ENCODE measurements around the gene IGLON5.

The IGLON5 gene

DNA sequence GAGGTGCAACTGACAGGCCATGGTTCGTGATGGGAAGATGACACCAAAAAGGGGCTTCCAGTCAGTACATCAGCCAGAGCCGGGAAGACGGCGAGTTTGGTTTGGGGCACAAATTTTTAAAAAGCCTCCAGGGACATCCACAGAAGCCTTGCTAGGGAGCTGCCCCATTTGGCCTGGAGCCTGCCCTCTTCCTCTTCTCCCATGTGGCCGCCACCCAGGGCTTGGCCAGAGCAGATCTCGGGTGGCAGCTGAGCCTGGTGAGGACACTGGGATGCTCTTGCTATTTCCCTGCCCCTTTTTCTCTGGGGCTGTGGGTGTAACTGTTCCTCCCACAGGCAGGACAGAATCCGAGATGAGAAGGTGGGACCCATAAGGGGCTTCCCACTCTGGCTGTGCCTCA is 46.5 kb downstream of the IGLON5 start:
- in situ Hi-C loops (cut with MboI; ENCODE audit: low pct_unique_long_range_greater_than_20kb, low sequenced_read_pairs, unreplicated experiment), result no loop called here

DNA sequence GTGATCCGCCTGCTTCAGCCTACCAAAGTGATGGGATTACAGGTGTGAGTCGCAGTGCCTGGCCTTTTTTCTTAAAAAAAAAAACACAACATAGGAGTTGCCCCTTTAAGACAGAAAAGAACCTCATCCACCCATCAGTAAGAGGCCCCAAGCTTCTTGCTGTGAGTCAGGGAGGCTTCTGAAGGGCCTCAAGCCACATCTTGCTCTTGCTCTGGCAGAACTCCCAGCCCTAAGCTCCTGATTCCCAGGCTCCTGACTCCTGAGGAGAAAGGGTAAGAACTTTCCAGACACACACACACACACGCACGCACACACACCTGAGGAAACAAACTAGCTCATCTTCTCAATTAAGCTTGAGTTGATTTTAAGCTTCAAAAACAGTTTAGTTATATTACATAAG is 47.9 kb downstream of the IGLON5 start:
- TF ChIP-seq, protein P1, sequence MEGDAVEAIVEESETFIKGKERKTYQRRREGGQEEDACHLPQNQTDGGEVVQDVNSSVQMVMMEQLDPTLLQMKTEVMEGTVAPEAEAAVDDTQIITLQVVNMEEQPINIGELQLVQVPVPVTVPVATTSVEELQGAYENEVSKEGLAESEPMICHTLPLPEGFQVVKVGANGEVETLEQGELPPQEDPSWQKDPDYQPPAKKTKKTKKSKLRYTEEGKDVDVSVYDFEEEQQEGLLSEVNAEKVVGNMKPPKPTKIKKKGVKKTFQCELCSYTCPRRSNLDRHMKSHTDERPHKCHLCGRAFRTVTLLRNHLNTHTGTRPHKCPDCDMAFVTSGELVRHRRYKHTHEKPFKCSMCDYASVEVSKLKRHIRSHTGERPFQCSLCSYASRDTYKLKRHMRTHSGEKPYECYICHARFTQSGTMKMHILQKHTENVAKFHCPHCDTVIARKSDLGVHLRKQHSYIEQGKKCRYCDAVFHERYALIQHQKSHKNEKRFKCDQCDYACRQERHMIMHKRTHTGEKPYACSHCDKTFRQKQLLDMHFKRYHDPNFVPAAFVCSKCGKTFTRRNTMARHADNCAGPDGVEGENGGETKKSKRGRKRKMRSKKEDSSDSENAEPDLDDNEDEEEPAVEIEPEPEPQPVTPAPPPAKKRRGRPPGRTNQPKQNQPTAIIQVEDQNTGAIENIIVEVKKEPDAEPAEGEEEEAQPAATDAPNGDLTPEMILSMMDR (IDR thresholded peaks at IDR 0.05; ENCODE audit: extremely low read depth, insufficient read depth, missing control alignments), result no peak
- in situ Hi-C loops (cut with MboI; ENCODE audit: low pct_unique_long_range_greater_than_20kb, low sequenced_read_pairs, unreplicated experiment), result no loop called here
- no peak for DNase-seq (ENCODE audit: low spot score)

More for the DNA sequence above, 46.5 kb downstream of the IGLON5 start:
- no peak for DNase-seq (ENCODE audit: low spot score)
- TF ChIP-seq, protein P1 (IDR thresholded peaks at IDR 0.05; ENCODE audit: extremely low read depth, insufficient read depth, missing control alignments), result no peak

DNA sequence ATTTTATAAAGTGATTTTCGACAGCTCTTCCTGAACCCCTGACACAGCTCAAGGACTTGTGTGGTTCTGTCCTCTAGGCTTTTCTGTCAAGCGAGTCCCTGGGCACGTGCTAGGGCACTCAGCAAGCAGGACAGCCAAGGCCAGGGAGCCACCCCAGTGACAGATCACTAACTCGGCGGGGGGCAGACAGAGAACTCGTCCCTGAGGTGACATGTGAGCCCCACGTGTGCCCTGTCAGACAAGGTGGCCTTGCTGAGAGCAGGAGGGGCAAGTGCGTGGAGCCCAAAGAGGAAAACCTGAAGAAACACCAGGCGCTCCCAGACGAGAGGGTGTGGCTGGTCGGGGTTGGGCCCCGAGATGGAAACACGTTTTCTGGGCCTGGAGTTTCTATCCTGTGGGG is 49.8 kb downstream of the IGLON5 start:
- in situ Hi-C loops (cut with MboI; ENCODE audit: low pct_unique_long_range_greater_than_20kb, low sequenced_read_pairs, unreplicated experiment), result no loop called here
- TF ChIP-seq, protein P1 (IDR thresholded peaks at IDR 0.05; ENCODE audit: extremely low read depth, insufficient read depth, missing control alignments), result no peak
- DNase-seq (ENCODE audit: low spot score), result no peak

DNA sequence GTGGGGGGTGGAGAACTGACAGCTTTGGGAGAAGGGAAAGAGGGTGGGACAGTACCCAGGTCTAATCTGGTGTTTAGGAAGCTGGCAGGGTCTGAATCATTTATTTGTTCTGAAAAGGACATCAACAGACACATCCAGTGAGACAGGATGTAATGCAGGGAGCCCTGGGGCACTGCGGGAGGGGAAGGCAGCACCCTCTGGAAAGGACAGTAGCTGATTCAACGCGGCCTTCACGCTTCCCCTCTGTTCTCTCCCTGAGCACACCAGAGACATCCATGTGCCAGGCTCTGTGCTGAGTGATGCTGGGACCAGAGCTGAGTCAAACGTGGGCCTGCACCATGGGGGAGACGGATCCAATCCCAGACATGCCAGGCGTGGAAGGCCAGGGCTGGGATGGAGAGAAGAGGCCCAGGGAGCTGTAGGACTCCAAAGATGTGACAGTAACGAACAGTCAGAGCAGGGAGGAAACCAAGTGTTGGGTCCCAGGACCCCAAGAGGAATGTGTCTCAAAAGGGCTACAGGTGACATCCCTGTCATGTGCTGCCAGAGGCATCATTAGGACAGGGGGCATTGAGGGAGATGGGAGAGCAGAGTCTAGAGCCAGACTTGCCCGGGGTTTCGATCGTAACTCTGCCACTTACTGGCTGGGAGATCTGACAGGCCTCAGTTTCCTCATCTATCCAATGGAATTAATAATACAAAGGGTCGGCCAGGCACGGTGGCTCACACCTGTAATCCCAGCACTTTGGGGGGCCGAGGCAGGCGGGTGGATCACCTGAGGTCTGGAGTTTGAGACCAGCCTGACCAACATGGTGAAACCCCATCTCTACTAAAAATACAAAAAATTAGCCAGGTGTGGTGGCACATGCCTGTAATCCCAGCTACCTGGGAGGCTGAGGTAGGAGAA is 53.0 kb downstream of the IGLON5 start:
- in situ Hi-C loops (cut with MboI; ENCODE audit: low pct_unique_long_range_greater_than_20kb, low sequenced_read_pairs, unreplicated experiment), result no loop called here
- no peak for DNase-seq (ENCODE audit: low spot score)
- TF ChIP-seq, protein P1 (IDR thresholded peaks at IDR 0.05; ENCODE audit: extremely low read depth, insufficient read depth, missing control alignments), result no peak

DNA sequence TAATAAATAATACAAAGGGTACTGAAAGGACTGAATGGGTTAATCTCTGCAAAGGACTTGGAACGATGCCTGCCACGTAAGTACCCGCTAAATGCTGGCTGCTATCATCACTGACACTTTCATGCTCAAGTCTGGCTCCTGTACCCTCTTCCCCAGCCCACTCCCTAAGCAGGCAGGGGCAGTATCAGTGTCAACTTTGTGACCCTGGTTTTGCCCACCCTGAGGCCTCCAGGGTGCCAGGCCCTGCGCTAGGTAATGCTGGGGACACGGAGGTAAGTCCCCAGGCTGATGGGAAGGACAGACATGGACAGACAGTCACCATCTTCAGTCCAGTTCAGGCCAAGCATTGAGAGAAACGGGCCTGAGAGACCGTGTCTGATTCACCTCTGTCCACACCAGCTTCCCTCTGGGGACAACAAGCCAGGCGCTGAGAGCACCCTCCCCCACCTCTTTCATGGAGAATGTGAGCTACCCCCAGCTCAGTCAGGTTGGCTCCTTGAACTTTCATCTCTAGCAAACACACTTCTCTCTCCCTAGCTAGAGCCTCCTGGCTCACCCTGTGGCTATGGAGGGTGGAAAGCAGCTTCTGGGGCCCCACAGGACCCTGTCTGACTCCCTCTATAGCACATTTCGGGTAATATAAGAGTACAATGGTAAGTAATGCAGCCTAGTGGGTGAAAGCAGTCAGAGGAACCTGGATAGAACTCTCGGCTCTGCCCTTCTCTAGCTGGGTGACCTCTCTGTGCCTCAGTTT is 53.9 kb downstream of the IGLON5 start:
- in situ Hi-C loops (cut with MboI; ENCODE audit: low pct_unique_long_range_greater_than_20kb, low sequenced_read_pairs, unreplicated experiment), result no loop called here
- TF ChIP-seq, protein P1 (IDR thresholded peaks at IDR 0.05; ENCODE audit: extremely low read depth, insufficient read depth, missing control alignments), result no peak
- DNase-seq (ENCODE audit: low spot score), result no peak

DNA sequence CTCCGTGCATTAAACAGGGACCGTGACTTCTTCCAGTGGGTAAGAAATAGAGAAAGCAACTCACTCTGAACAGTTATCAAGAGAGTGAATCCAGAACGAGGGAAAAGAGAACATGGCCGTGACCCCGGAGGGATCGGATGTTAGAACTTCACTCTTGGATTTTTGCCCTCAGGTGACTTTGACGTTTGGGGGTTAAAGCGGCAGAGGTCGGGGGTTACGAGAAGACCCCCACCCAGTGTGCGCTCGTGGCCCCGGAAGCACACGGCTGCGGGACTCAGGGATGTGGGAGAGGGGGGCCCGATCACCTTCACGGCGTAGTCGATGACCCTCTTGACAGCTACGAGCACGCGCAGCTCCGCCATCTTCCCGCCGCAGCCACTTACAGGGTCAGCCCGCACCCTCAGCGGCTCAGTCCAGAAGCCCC is 54.5 kb downstream of the IGLON5 start, which contains the start of gene ETFB:
TSS of gene ETFB (minus strand) at position 424 of the 424 bp plus-strand sequence. CDS start at position 362, 62 bp downstream.
- TF ChIP-seq, protein P1 (IDR thresholded peaks at IDR 0.05; ENCODE audit: extremely low read depth, insufficient read depth, missing control alignments), result no peak
- no peak for DNase-seq (ENCODE audit: low spot score)
- in situ Hi-C loops (cut with MboI; ENCODE audit: low pct_unique_long_range_greater_than_20kb, low sequenced_read_pairs, unreplicated experiment), result no loop called here

Data from GM13977 (cell line).